IPS-11a (cell line): ENCODE measurements around the gene POLR1G.

Experiments used
- H3K4me3 ChIP-seq: one replicate; pipeline ENCODE4 v1.5.1; 2013; ENCODE audit warnings: low read depth, low read length, control low read depth

POLR1G gene

DNA sequence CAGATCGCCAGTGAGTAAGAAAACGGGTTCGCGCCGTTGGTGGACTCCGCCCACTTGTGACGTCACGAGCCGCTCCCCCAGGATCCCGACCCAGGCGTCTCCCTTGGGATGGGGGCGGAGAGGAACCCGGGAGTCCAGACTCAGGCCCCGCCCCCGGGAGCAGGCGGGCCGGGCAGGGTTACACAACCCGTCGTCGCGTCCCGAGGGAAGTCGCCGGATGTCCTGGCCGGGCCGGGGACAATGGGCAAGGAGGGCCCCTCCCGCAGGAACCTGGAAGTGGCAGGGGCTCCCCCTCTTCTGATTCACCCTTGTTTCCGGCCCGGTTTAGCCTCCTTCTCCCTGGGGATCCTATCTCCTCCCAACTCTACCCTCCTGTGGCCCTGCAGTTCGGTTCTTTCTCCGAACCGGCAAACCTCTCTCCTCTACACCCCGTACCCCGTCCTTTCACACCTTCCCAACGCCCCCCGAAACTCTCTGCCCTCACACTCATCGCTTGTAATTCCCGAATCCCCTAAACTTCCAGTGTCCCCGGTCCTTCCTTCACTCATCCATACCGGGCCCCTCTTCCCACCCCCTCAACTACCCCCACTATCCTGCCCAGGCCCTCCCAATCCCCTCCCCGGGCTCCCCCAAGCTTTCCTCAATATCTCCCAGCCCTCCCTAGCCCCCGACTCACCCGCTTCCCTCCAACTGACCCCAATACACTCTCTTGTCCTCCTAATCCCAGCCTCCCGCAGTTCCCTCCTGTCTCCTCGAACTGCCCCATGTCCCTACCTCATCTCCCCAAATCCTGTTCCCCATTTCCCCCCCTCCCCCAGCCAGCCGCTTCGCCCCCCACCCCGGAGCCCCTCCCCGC, 37.2 kb downstream of the POLR1G start:
- H3K4me3 ChIP-seq = peak overlapping the region; percentile 35

DNA sequence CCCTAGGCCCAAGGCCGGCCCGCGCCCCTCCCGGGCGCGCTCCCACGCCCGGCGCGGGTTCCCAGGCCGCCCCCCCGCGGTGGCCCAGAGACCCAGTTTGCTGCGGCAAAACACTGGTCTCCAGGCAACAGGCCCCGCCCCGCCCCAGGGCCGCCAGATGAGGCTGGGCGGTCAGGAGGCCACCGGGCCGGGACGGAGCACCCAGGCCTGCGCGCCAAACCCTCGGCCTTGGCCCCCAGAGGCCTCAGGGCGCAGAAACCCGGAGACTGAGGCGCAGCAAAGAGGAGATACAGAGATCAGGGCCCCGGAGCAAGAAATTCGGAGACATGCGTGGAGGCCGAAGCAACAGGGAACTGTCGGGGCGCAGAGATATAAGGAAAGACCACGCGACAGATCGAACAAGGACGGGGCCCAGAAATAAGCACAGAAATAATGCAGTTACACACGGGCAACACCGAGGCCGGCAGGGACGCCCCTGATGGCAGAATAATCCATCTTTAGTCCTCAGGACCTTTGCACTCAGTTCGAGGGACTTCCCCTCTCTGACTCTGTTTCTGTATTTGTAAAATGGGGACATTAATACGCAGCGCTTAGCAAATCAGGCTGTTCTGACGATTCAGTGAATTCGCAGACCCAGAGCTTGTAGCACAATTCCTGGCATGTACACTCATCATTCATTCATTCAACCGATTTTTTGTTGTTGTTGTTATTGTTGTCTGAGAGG, 38.0 kb downstream of the POLR1G start:
- no peak overlapping the region for H3K4me3 ChIP-seq

DNA sequence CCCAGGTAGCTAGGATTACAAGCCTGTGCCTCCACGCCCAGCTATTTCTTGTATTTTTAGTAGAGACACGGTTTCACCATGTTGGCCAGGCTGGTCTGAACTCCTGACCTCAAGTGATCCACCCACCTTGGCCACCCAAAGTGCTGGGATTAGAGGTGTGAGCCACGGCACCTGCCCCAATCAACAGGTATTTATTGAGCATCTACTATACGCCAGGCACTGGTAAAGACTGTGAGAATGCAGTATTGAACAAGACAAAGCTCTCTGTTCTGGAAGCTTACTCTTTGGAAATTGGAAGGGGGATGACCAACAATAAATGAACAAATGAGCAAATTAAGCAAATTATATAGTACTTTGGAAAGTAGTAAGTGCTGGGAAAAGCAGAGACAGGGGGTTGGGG, 38.7 kb downstream of the POLR1G start:
- no peak overlapping the region for H3K4me3 ChIP-seq

DNA sequence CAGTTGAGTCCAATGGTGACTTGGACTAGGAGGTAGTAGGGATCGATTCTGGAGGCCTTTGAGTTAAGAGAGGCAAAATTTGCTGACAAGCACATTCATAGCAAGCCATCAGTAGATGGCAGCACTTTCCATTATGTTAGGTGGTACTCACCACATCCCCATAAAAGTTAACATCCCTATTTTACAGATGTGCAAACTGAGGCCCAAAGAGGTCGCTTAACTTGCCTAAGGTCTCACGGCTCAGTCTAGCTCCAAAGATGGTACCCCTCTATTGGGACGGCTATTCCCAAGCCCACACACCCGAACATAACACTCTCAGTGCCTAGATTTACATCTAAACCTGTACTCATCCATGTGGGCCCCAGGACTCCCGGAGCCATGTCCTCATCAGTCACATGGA, 39.9 kb downstream of the POLR1G start:
- H3K4me3 ChIP-seq = no peak overlapping the region

DNA sequence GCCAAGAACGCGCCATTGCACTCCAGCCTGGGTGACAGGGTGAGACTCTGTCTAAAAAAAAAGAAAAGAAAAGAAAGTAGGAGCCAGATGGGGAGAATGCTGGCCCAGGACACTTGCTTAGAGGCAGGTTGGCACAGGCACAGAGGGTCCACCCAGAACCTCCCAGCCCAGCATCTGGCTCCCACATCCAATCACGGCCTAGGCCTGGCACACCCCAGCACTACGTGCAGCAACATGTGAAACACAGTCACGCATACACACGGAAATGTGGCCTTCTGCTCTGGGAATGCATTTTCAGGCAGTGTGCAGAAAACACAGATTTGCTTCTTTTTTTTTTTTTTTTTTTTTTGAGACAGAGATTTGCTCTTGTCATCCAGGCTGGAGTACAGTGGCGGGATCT, 40.5 kb downstream of the POLR1G start:
- H3K4me3 ChIP-seq = no peak overlapping the region

DNA sequence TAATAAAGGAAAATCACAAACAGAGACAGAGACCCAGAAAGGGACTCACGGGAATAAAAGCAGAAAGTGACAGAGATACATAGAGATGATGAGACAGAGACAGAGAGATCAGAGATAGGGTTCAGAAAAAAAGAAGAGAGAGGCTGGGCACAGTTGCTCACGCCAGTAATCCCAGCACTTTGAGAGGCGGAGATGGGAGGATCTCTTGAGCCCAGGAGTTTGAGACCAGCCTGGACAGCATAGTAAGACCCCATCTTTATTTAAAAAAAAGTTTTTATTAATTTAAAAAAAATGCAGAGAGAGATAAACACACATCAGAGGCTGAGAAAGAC, 41.9 kb downstream of the POLR1G start:
- H3K4me3 ChIP-seq = no peak overlapping the region

DNA sequence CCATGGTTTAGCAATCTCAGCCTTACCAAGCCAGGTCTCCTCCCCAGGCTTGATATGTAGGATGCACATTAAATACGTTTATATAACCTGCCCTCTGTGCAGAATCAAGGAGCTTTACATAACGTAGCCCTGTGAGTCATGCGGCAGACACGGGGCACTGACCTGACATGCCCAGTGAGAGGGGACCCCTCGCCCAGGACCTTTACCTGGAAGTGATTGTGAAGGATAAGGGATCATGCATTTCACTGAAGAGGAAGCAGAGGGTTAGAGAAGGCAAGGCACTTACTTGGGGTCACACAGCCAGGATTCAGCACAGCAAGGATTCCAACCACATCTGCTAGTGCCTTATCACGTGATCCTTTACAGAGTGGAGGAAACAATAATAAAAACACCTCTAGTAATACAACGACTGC, 42.4 kb downstream of the POLR1G start:
- no peak overlapping the region for H3K4me3 ChIP-seq

DNA sequence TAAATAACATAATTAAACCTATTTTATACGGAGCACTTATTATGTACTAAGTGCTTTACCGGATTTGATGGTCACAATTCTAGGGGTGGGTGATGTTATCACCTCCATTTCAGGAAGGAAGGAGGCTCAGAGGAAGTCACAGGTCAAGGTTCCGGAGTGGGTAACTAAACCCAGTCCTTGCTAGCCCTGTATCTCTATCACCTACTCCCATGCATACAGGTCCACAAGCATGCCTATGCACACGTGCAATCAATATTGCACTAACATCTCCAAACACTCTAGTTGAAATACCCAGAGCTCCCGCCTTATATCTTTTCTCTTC, 43.5 kb downstream of the POLR1G start:
- no peak overlapping the region for H3K4me3 ChIP-seq

DNA sequence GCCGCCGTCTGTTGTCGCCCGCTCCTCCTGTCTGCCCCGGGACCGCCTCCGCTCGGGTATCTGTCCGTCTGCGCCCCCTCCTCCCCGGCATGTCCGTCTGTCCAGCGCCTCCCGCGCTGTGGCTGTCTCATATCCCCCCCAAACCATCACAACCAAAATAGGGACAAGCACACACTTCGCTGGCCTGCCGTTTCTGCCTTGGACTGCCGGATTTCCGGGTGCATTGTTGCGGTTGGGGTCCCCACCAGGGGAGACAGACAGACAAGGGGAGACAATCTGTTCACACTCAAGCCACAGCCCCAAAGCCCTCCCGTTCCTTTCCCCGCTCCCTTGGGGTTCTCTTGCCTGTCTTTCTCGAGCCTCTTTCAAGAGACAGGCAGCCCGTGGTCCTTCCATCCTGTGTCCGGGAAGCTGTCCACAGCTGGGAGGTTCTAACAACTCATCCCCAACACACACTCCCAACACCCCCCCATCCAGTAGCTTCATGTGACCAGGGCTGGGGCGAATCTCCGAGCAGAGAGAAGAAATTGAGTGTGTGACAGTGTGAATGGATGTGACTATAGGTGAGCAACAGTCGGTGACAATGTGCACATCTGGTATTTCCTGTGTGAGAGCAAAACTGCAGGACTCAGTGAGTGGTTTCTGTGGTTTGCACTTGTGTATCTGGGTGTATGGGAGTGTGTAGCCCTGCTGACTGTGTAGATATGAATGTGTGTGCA, 44.8 kb downstream of the POLR1G start:
- H3K4me3 ChIP-seq = peak overlapping the region; percentile 36

DNA sequence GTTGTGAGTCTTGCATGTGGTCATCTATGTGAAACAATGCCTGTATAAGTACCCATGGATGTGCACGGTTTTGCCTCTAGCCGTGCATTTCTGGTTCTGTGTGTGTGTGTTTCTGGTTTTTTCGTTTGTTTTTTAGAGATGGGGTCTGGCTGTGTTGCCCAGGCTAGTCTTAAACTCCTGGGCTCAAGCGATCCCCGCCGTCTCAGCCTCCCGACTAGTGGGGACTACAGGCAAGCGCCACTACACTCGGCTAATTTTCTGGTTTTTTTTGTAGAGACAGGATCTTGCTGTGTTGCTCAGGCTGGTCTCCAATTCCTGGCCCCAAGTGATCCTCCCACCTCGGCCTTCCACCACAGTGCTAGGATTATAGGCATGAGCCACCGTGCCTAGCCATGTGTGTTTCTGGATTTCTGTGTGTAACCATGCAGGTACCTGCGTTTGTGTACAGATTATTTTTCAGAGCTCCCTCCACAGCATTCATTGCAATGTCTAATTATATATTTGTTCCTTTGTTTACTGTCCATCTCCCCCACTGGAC, 45.5 kb downstream of the POLR1G start:
- H3K4me3 ChIP-seq = no peak overlapping the region

DNA sequence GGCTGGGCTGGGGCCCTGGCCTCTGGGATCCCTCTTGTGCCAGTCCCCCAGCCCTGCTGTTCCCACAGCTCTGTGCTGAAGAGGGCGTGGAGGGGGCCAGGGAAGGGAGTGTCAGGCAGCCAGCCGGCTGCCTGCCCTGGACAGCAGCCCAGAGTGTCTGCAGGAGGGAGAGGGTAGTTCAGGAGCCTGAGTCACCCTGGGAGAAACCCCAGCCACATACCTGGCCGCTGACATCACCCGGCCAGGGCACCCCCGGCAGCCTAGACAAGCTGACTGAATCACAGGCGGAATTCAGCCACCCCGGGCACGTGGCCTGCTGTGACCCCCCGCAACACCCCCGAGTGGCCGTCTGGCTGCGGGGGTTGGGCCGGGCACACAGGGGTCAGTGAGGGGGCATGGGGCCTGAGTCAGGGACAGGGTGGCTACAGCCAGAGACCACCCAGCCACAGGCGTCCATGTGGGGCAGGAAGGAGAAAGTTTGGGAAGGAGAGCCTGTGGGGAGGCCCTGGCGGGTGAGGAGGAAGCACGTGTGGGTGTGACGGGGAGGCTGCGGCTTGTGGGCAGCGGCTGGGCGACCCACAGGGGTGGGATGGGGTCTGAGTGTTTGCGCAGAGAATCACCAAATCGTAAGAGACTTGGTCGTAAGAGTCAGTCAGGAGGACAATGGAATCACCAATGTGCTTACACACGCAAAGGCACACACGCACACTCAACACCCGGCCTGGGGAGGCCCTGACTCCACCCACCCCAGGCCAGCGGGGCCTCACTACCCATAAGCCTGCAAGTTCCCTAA, 49.5 kb downstream of the POLR1G start:
- H3K4me3 ChIP-seq = no peak overlapping the region

DNA sequence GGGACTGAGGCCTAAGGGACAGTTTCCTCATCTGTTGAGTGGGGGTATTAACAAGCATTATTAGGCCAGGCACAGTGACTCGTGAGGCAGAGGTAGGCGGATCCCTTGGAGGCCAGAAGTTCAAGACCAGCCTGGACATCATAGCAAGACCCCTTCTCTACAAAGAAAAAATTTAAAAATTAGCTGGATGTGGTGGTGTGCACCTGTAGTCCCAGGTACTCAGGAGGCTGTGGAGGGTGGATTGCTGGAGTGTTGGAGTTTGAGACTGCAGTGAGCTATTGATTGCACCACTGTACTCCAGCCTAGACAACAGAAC, 50.0 kb downstream of the POLR1G start:
- H3K4me3 ChIP-seq = no peak overlapping the region

DNA sequence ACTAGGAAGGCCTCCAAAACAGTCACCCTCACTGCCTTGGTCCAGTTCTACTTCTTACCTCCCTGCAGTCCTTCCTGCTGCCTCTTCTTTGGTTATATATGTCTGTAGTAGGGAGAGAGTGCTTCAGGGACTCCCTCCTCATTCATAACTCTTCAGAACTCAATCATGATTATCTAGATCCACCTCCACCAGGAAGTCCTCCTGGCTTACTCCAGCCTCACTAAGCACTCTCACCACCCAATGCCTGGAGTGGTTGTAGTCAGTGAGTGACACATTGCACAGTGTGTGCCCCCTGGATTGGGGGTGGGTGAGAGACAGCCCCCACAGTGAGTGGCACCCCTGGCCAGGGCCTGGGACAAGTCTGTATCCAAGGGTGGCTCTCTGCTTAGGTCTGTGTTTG, 51.3 kb downstream of the POLR1G start:
- no peak overlapping the region for H3K4me3 ChIP-seq
